Measurements from ENCODE around the gene SPDYE5.

The SPDYE5 gene

DNA sequence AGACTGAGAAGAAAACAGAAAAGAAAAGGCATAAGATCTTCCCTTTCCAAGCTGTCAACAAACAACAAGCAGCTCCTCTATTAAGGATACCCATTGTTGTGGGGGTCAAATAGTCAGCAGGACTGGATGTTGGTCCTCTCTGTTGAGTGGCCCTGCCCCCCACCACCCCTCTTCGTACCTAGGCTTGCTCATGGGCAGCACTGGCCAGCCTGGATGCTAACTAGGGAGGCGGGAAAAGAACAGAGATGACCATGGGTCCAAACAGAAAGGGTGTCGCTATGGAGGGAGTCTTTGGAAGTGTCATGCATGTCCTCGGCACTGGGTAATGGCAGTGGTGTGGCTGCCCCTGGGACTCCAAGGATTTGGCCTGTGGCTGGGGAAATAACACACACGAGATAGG, 45.6 kb downstream of the SPDYE5 start:
- DNase-seq = no peak

DNA sequence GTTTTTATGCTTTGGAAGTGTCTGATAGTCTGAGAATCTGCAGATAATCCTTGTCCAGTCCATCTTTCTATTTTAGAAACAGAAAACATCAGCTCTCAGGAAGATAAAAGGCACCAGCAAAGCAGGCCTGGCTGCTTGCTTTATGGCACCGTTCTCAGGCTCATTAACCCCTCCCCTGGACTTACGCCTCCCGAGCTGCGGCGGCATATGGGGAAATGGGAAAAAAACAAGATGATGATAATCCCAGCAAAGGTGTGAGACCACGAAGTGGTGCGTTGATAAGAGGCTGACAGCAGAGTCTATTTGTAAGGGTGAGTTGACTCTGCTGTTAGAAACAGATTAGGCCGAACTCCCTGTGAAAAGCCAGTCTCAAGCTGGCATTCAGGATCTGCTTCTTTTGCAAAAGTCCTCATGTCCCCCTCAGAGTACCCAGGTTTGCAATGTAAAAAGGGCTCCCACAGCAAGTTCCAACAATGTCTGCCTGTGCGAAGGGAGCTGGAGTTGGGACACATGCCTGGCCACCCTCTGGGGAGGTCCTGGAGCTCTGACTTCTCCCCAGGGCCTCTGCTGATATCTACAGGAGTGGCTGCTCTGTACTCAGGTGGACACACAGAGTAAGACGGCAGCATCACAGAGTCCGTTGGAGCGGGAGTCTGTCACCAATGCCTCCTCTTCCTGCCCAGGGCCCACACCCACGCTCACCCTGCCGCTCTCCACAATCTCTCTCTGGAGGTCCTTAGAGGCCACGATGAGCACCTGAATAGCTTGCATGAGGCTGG, 54.3 kb downstream of the SPDYE5 start:
- no peak for DNase-seq

All from effector CD4-positive, alpha-beta T cell (primary cell).